GM04504 (cell line): ENCODE measurements around the gene ANKRD61.
"Not testable (repeated sequence)": the region's sequence is repeated elsewhere in the genome, so short reads cannot be mapped to it uniquely, and the experiment has no call there.

Source experiments
- DNase-seq: peaks from one replicate; pipeline ENCODE4 v3.0.0-alpha.2; 2012; ENCODE audit warnings: low read depth

The ANKRD61 gene

GRCh38 chr7:6031567-6031966, 391 bp downstream of the ANKRD61 start:
- DNase-seq, result no peak

GRCh38 chr7:6032167-6032566, 991 bp downstream of the ANKRD61 start:
- DNase-seq, result no peak

GRCh38 chr7:6032641-6033040, 1.5 kb downstream of the ANKRD61 start:
- no peak for DNase-seq

- no peak for DNase-seq
Measured at GRCh38 chr7:6035165-6035564, 4.0 kb downstream of the ANKRD61 start.

- no peak for DNase-seq
Measured at GRCh38 chr7:6035686-6036085, 4.5 kb downstream of the ANKRD61 start.

GRCh38 chr7:6049780-6050179, 18.6 kb downstream of the ANKRD61 start:
- no peak for DNase-seq

- not testable (repeated sequence) for DNase-seq
Measured at GRCh38 chr7:6051185-6051584, 20.0 kb downstream of the ANKRD61 start.

- no peak for DNase-seq
Measured at GRCh38 chr7:6056616-6057015, 25.4 kb downstream of the ANKRD61 start.

GRCh38 chr7:6057316-6058129, 26.3 kb downstream of the ANKRD61 start:
- no peak for DNase-seq

GRCh38 chr7:6059941-6060340, 28.8 kb downstream of the ANKRD61 start:
- not testable (repeated sequence) for DNase-seq

GRCh38 chr7:6071406-6071805, 40.2 kb downstream of the ANKRD61 start:
- no peak for DNase-seq

GRCh38 chr7:6074612-6075380, 43.6 kb downstream of the ANKRD61 start:
- no peak for DNase-seq

- no peak for DNase-seq
Measured at GRCh38 chr7:6078548-6078947, 47.4 kb downstream of the ANKRD61 start.

GRCh38 chr7:6083047-6083446, 51.9 kb downstream of the ANKRD61 start:
- DNase-seq, result not testable (repeated sequence)
